ENCODE data around the gene ARHGEF38. TPM values are rescaled to one million over a fixed set of nuclear protein-coding genes. Genes with fewer than 3 reads are reported as not detected.
A peak's percentile ranks its signal among the peaks of the same experiment; 100 is the strongest.

Gene ARHGEF38
- total RNA-seq, 1 experiment from 2014 or later = not detected

GRCh38 chr4:105509714-105510113, 42.7 kb upstream of the ARHGEF38 start:
- intact Hi-C loops (cut with micrococcal nuclease) = no loop called here
- CTCF ChIA-PET = no interaction called here
- no peaks in the 10 kb centered on the region for H3K9me3 Mint-ChIP-seq (ENCODE audit: unreplicated experiment)
- H3K36me3 Mint-ChIP-seq (ENCODE audit: insufficient read depth, unreplicated experiment) = no peaks in the 10 kb centered on the region
- no peak overlapping the region for H3K4me3 Mint-ChIP-seq (ENCODE audit: unreplicated experiment)
- no TSS peak for BruUV-seq (replicated peaks)
- DNase-seq (ENCODE audit: unreplicated experiment) = no peak
- H3K4me1 Mint-ChIP-seq (ENCODE audit: insufficient read depth, unreplicated experiment) = no peaks in the 10 kb centered on the region
- no peak for TF ChIP-seq CTCF (IDR thresholded peaks at IDR 0.05; ENCODE audit: unreplicated experiment)
- H3K27ac Mint-ChIP-seq (ENCODE audit: low read depth, unreplicated experiment) = no peak overlapping the region
- POLR2A ChIA-PET = no interaction called here
- no peaks in the 10 kb centered on the region for H3K27me3 Mint-ChIP-seq (ENCODE audit: insufficient read depth, unreplicated experiment)

- Mint-ChIP-seq H3K27ac (ENCODE audit: low read depth, unreplicated experiment) (no peak overlapping the region), H3K4me3 (ENCODE audit: unreplicated experiment) (no peak overlapping the region), H3K9me3 (ENCODE audit: unreplicated experiment) (no peaks in the 10 kb centered on the region), H3K27me3 (ENCODE audit: insufficient read depth, unreplicated experiment) (no peaks in the 10 kb centered on the region), H3K36me3 (ENCODE audit: insufficient read depth, unreplicated experiment) (no peaks in the 10 kb centered on the region), H3K4me1 (ENCODE audit: insufficient read depth, unreplicated experiment) (no peaks in the 10 kb centered on the region)
- no TSS peak for BruUV-seq (replicated peaks)
- DNase-seq (ENCODE audit: unreplicated experiment) = no peak
- ChIA-PET POLR2A (no interaction called here), CTCF (interaction anchor here (0.8 kb wide), 1 partner anchor 1495 kb away, joined by 3 read pairs; no protein-coding TSS in a partner anchor)
- intact Hi-C loops (cut with micrococcal nuclease) = no loop called here
- no peak for TF ChIP-seq CTCF (IDR thresholded peaks at IDR 0.05; ENCODE audit: unreplicated experiment)
Observed at GRCh38 chr4:105510245-105510644, 42.2 kb upstream of the ARHGEF38 start.

- H3K4me1 Mint-ChIP-seq (ENCODE audit: insufficient read depth, unreplicated experiment) = peaks cover 8% of the 10 kb centered on the region
- no peaks in the 10 kb centered on the region for H3K36me3 Mint-ChIP-seq (ENCODE audit: insufficient read depth, unreplicated experiment)
- no TSS peak for BruUV-seq (replicated peaks)
- H3K9me3 Mint-ChIP-seq (ENCODE audit: unreplicated experiment) = no peaks in the 10 kb centered on the region
- no peaks in the 10 kb centered on the region for H3K27me3 Mint-ChIP-seq (ENCODE audit: insufficient read depth, unreplicated experiment)
- H3K27ac Mint-ChIP-seq (ENCODE audit: low read depth, unreplicated experiment) = no peak overlapping the region
- DNase-seq (ENCODE audit: unreplicated experiment) = peak; percentile 66
- CTCF ChIA-PET = interaction anchor here (0.5 to 4.4 kb wide), 46 partner anchors 10 to 1011 kb away, joined by 3 to 56 read pairs (median 4); partner anchors contain the start of genes ARHGEF38, GSTCD, INTS12 and PPA2
- POLR2A ChIA-PET = interaction anchor here (0.6 to 1.4 kb wide), 8 partner anchors 19 to 197 kb away, joined by 3 to 7 read pairs (median 4); no protein-coding TSS in a partner anchor
- peak; percentile 65 for TF ChIP-seq CTCF (IDR thresholded peaks at IDR 0.05; ENCODE audit: unreplicated experiment)
- no peak overlapping the region for H3K4me3 Mint-ChIP-seq (ENCODE audit: unreplicated experiment)
- intact Hi-C loops (cut with micrococcal nuclease) = loop anchor here (1.0 to 2.0 kb wide), 4 partner anchors 111 to 680 kb away; no protein-coding TSS in a partner anchor
Observed at GRCh38 chr4:105520819-105521790, 31.3 kb upstream of the ARHGEF38 start.

- Mint-ChIP-seq H3K4me3 (ENCODE audit: unreplicated experiment) (no peak overlapping the region), H3K27me3 (ENCODE audit: insufficient read depth, unreplicated experiment) (no peaks in the 10 kb centered on the region), H3K27ac (ENCODE audit: low read depth, unreplicated experiment) (no peak overlapping the region), H3K9me3 (ENCODE audit: unreplicated experiment) (no peaks in the 10 kb centered on the region), H3K4me1 (ENCODE audit: insufficient read depth, unreplicated experiment) (no peaks in the 10 kb centered on the region), H3K36me3 (ENCODE audit: insufficient read depth, unreplicated experiment) (no peaks in the 10 kb centered on the region)
- intact Hi-C loops (cut with micrococcal nuclease) = no loop called here
- no peak for TF ChIP-seq CTCF (IDR thresholded peaks at IDR 0.05; ENCODE audit: unreplicated experiment)
- BruUV-seq (replicated peaks) = no TSS peak
- ChIA-PET CTCF (interaction anchor here (0.7 kb wide), 3 partner anchors 104 to 140 kb away, joined by 3 to 5 read pairs (median 5); no protein-coding TSS in a partner anchor), POLR2A (no interaction called here)
- DNase-seq (ENCODE audit: unreplicated experiment) = no peak
Observed at GRCh38 chr4:105526656-105527055, 25.8 kb upstream of the ARHGEF38 start.

All from MCF 10A (cell line).